ENCODE results near the gene RNF207.
A peak's percentile ranks its signal among the peaks of the same experiment; 100 is the strongest.

Gene RNF207

DNA sequence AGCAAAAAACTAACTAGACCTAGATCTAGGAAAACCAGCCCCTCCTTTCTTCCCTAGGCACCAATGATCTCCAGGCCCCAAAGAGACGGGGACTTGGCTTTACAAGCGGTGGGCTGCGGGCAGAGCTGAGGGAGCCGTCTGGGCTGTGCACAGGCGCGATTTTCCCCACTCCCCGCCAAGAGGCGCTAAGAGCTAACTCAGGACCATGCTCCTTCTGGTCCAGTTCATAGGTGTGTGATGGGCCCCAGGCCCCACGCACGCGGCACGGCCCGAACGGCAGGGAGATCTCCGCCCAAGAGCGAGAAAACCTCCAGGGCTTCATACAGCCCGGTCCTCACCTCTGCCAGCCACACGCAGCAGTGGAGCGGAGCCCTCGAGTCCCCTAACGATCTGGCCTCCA is 62.5 kb downstream of the RNF207 start:
- TF ChIP-seq, protein P1, sequence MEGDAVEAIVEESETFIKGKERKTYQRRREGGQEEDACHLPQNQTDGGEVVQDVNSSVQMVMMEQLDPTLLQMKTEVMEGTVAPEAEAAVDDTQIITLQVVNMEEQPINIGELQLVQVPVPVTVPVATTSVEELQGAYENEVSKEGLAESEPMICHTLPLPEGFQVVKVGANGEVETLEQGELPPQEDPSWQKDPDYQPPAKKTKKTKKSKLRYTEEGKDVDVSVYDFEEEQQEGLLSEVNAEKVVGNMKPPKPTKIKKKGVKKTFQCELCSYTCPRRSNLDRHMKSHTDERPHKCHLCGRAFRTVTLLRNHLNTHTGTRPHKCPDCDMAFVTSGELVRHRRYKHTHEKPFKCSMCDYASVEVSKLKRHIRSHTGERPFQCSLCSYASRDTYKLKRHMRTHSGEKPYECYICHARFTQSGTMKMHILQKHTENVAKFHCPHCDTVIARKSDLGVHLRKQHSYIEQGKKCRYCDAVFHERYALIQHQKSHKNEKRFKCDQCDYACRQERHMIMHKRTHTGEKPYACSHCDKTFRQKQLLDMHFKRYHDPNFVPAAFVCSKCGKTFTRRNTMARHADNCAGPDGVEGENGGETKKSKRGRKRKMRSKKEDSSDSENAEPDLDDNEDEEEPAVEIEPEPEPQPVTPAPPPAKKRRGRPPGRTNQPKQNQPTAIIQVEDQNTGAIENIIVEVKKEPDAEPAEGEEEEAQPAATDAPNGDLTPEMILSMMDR (conservative IDR thresholded peaks at IDR 0.05; ENCODE audit: low read depth) = no peak
- CTCF ChIA-PET = interaction anchor here (0.6 to 1.1 kb wide), 2 partner anchors 9 to 154 kb away, joined by 3 read pairs; no protein-coding TSS in a partner anchor
- no peak for DNase-seq (ENCODE audit: low spot score)
- H3K27ac ChIP-seq = peak overlapping the region; percentile 90
- POLR2A ChIA-PET (ENCODE audit: low non-redundant PET) = no interaction called here

- CTCF ChIA-PET = interaction anchor here (1.1 kb wide), 1 partner anchor 10 kb away, joined by 3 read pairs; no protein-coding TSS in a partner anchor
- peak overlapping the region; percentile 90 for H3K27ac ChIP-seq
- no peak for DNase-seq (ENCODE audit: low spot score)
- POLR2A ChIA-PET (ENCODE audit: low non-redundant PET) = no interaction called here
- TF ChIP-seq, protein P1 (conservative IDR thresholded peaks at IDR 0.05; ENCODE audit: low read depth) = no peak
Measured at GRCh38 chr1:6269296-6269695, 63.4 kb downstream of the RNF207 start.

DNA sequence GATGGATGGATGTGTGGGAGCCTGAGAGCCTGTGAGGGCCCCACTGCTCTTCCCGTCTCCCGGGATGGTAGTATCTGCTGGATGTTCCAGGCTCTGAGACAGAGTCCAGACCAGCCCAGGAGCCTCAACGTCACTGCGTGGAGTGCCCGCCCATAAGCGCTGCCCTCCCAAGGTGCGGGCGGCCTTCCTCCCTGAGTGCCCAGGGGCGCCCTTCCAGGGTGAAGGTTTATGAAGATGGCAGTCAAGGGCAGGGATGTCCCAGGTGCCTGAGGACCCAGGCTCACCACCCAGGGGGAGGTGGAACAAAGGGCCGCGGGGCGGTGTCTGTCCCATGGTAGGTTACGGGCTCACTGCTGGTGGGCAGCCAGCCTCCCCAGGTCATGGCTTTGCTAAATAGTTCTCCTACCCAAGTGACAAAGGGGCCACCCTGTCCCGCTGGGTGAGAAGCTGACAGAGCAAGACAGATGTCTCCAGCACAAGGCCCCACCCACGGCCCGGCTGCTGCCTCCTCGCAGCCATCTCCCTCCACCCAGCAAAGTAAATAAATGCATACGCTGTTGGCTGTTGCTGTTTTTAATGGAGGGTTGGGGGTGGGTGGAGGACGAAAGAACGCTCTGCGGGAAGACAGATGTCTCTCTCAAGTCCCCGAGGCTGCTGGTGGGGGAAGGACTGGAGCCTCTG is 63.9 kb downstream of the RNF207 start:
- ChIA-PET POLR2A (ENCODE audit: low non-redundant PET) (no interaction called here), CTCF (interaction anchor here (1.1 kb wide), 1 partner anchor 11 kb away, joined by 3 read pairs; no protein-coding TSS in a partner anchor)
- H3K27ac ChIP-seq = peak overlapping the region; percentile 90
- TF ChIP-seq, protein P1 (conservative IDR thresholded peaks at IDR 0.05; ENCODE audit: low read depth) = no peak
- no peak for DNase-seq (ENCODE audit: low spot score)

DNA sequence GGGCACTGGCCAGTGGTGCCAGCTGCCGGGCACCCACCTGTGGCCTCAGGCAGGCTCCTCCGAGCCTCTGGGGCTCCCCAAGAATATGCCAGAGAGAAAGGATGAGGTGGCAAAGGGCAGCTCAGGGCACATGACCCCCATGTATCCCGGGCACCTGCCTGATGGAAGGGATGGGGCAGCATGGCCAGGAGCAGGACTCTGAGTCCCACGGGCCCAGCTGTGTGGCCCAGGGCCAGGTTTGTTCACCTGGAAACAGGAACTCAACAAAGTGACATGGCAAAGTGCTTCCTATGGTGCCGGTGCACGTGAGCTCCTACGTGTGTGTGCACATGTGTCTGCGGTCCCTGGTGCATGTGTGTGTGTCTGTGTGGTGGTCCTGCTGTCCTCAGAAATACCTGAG is 64.5 kb downstream of the RNF207 start:
- POLR2A ChIA-PET (ENCODE audit: low non-redundant PET) = no interaction called here
- peak overlapping the region; percentile 90 for H3K27ac ChIP-seq
- CTCF ChIA-PET = no interaction called here
- DNase-seq (ENCODE audit: low spot score) = no peak
- TF ChIP-seq, protein P1 (conservative IDR thresholded peaks at IDR 0.05; ENCODE audit: low read depth) = no peak

Measured in RWPE1 (cell line).